SK-N-MC (cell line): ENCODE measurements around the gene SSR4.
"Not testable (repeated sequence)": the region's sequence is repeated elsewhere in the genome, so short reads cannot be mapped to it uniquely, and the experiment has no call there.

Experiments used
- DNase-seq: peaks from one replicate; pipeline ENCODE4 v3.0.0-alpha.2; 2011; ENCODE audit warnings: low read depth, low spot score
- H3K27ac ChIP-seq: fragments of 200-600 bp; sonication (generic); 2 replicates; pipeline ENCODE4 v1.5.1; 2016; ENCODE audit warnings: mixed run types
- H3K36me3 ChIP-seq: fragments of 200-600 bp; sonication (generic); 2 replicates; pipeline ENCODE4 v1.6.1; 2017; ENCODE audit warnings: antibody characterized with exemption, low read length, mixed read lengths; ENCODE audit not compliant: insufficient read depth
- H3K4me3 ChIP-seq: fragments of 200-600 bp; sonication (generic); 2 replicates; pipeline ENCODE4 v1.5.1; 2016
- H3K9ac ChIP-seq: fragments of 200-600 bp; sonication (generic); 2 replicates; pipeline ENCODE4 v1.8.0; 2017; ENCODE audit warnings: mixed run types, mixed read lengths; ENCODE audit not compliant: insufficient read length
- H3K9me3 ChIP-seq: fragments of 200-600 bp; sonication (generic); 2 replicates; pipeline ENCODE4 v1.6.1; 2017; ENCODE audit warnings: low read depth, mild to moderate bottlenecking, antibody characterized with exemption, low read length, moderate library complexity, mixed read lengths
- EZH2 ChIP-seq: fragments of 200-600 bp; sonication (generic); IDR thresholded peaks from one replicate; pipeline ENCODE4 v1.6.1; 2017; ENCODE audit warnings: antibody characterized with exemption
- FOXP2 ChIP-seq: optimal IDR thresholded peaks from 2 replicates; pipeline ENCODE3; 2011; ENCODE audit warnings: mild to moderate bottlenecking, moderate library complexity; ENCODE audit not compliant: insufficient read depth; ENCODE audit errors: extremely low read length, control extremely low read depth
- POLR2AphosphoS5 ChIP-seq: IDR thresholded peaks from 2 replicates; pipeline ENCODE4 v1.6.1; 2012; ENCODE audit warnings: mild to moderate bottlenecking, low read depth, low read length, borderline replicate concordance

SSR4 gene

DNA sequence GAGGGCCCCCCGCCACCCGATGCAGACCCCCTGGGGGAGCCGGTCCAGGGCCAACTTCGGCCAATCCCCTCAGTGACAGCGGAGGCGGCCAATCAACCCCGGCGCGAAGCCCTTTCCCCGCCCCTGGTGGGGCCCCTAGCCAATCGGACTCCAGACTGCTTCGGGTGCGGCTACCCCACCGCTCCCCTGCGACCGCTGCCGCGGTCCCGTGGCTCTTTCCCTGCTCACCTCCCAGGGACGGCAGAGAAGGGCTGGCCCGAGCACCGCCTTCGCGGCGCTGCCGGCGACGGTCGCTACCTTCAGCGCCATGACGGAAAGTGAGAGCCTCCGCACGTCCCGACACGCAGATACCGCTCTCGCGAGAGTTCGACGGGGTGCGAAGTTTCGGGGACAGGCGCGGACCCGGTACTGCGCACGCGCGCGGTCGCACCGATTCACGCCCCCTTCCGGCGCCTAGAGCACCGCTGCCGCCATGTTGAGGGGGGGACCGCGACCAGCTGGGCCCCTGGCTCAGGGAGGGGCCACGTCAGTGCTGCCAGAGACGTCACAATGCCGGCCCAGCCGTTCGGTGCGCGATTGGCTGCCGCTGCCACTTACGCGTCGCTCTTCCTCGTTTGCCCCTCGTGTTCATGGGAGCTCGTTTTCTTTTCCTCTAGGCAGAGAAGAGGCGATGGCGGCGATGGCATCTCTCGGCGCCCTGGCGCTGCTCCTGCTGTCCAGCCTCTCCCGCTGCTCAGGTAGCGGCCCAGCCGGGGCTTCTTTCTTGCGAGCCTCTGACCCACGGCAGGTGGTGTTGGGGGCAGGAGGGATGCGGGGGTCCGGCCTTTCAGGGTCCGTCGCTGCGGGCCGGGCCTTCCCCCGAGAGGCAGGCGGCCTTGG is at the start of gene SSR4, which contains the start of gene IDH3G:
SSR4 (plus strand) TSS at position 651 of the 879 bp plus-strand sequence; CDS start at position 671, 20 bp downstream.
IDH3G (minus strand) TSS at position 358 of the 879 bp plus-strand sequence; CDS start at position 309, 49 bp downstream.
- H3K36me3 ChIP-seq: no peaks in the 10 kb centered on the region; the same call in 1 of the 2 replicates
- peak within 1 kb of the TSS; percentile 81 for H3K27ac ChIP-seq
- peak; percentile 48 for TF ChIP-seq FOXP2
- peak; percentile 84 for TF ChIP-seq POLR2AphosphoS5
- no peak for TF ChIP-seq EZH2
- H3K9me3 ChIP-seq: no peaks in the 10 kb centered on the region
- peak within 1 kb of the TSS; percentile 85 for H3K4me3 ChIP-seq
- peak; percentile 68 for DNase-seq
- peak within 1 kb of the TSS; percentile 92 for H3K9ac ChIP-seq

DNA sequence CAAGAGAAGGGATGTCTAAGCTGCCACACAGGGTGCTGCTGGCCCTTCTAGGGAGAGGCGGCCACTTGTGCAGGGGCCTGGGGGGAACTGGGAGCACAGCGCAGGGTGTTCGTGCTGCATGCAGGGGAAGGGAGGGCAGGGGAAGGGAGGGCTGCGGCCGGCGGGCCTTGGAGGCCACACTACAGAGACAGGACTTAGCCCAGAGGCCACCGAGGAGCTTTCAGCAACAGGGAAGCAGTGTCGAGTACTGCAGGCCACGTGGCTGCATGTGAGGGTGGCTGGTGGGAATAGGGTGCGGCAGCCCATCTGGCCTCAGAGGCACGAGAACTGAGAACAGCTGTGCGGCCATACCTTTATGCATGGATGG is 49.4 kb upstream of the SSR4 start:
- H3K9me3 ChIP-seq, H3K9ac ChIP-seq, H3K36me3 ChIP-seq, H3K4me3 ChIP-seq, H3K27ac ChIP-seq, DNase-seq: not testable (repeated sequence)

DNA sequence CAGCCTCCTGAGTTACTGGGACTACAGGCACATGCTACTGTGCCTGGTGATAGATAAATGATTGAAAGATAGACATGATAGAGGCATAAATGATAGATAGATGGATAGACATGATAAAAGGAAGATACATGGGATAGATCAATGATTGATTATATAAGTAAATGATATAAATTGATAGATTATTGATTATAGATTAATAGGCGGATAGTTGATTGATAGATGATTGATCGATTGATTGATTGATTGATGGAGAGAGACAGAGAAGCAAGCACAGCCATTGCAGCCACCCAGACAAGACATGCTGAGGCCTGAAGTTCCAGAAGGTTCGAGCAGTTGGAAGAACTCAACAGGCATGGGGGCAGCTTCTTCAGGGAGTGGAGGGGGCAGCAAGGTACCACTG is 48.1 kb upstream of the SSR4 start:
- DNase-seq: no peak
- Histone ChIP-seq H3K4me3 (no peak overlapping the region), H3K9me3 (no peaks in the 10 kb centered on the region), H3K36me3 (no peaks in the 10 kb centered on the region), H3K27ac (no peak overlapping the region), H3K9ac (no peak overlapping the region)
- TF ChIP-seq POLR2AphosphoS5 (no peak), FOXP2 (no peak), EZH2 (no peak)

DNA sequence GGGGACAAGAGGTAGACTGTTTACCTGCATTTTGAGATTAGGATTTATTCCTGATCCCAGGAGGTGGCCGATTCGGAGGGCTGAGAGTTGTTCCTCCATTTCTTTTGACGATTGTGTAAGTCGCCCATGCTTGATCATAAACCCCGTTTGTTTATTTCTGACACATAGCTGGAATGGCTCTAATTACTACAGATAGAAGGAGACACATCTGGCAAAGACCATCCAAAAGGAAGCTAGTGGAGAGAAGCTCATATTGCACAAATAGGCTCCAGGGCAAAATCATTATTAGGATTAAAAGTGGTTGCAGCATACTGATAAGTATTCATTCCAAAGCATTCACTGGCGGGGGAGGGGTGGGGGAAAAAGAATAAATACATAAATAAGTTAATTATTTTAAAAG is 47.5 kb upstream of the SSR4 start:
- H3K9ac ChIP-seq, H3K9me3 ChIP-seq, H3K4me3 ChIP-seq, H3K27ac ChIP-seq, DNase-seq, H3K36me3 ChIP-seq: not testable (repeated sequence)

DNA sequence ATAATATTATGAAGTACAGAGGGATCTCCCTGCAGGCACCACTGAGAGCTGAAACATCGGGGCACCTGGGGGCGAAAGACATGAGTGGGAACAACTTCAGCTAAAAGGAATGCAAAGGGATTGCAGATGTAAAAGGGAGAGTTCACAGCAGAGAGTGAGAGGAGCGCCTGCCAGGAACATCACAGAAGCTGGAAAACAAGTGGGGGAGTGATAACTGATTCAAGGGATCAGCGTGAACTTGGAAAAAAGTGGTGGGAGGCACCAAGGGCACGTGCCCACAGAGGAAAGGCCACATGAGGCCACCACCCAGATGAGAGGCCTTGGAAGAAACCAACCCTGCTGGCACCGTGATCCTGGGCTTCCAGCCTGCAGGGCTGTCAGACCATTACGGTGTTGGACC is 45.5 kb upstream of the SSR4 start:
- H3K4me3 ChIP-seq, H3K9ac ChIP-seq, H3K27ac ChIP-seq, H3K9me3 ChIP-seq, H3K36me3 ChIP-seq, DNase-seq: not testable (repeated sequence)

DNA sequence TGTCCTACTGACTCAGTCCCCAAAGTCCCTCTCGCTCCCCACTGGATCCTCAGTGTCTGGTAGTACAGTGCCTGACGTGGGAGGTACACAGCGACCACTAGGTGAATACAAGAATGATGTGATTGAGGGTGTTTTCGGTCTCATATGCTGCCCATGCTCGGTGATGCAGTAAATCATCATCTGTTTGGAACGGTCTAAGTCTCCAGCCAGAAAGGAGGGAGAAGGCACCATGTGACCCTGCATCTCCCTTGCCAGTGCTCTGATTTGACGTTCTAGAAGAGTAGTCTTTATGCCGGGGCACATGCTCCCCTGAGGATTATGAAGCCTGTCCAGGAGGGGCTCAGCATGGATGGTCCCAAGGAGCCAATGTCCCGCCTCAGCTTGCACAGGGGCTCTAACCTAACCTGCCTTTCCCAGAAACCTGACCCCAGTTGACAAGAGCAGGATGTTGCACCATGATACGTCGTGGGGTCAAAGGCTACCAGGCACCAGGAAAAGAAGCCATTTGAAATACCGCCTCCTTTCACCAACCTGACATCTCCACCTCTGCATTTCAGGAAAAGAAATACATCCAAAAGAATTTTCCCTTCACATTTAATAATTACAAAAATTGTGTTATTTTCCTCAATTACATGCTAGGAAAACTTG is 44.2 kb upstream of the SSR4 start:
- no peak overlapping the region for H3K4me3 ChIP-seq
- DNase-seq: no peak

DNA sequence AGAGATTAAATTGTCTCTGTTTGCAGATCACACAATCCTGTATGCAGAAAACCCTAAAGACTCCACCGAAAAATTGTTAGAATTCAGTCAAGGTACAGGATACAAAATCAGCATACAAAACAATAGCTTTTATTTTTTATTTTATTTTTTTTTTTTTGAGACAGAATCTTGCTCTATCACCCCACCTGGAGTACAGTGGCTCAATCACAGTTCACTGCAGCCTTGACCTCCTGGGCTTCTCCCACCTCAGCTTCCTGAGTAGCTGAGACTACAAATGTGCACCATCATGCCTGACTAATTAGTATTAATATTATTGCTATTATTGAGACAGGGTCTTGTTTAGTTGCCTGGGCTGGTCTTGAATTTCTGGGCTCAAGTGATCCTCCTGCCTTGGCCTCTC is 39.3 kb upstream of the SSR4 start:
- Histone ChIP-seq H3K36me3 (no peaks in the 10 kb centered on the region), H3K9ac (no peak overlapping the region), H3K9me3 (no peaks in the 10 kb centered on the region), H3K27ac (no peak overlapping the region), H3K4me3 (no peak overlapping the region)
- TF ChIP-seq POLR2AphosphoS5 (no peak), FOXP2 (no peak), EZH2 (no peak)
- DNase-seq: no peak

More for the DNA sequence above, 44.2 kb upstream of the SSR4 start:
- H3K36me3 ChIP-seq: no peaks in the 10 kb centered on the region
- H3K9me3 ChIP-seq: no peaks in the 10 kb centered on the region
- H3K9ac ChIP-seq: no peak overlapping the region
- TF ChIP-seq FOXP2 (no peak), EZH2 (no peak), POLR2AphosphoS5 (no peak)
- no peak overlapping the region for H3K27ac ChIP-seq

DNA sequence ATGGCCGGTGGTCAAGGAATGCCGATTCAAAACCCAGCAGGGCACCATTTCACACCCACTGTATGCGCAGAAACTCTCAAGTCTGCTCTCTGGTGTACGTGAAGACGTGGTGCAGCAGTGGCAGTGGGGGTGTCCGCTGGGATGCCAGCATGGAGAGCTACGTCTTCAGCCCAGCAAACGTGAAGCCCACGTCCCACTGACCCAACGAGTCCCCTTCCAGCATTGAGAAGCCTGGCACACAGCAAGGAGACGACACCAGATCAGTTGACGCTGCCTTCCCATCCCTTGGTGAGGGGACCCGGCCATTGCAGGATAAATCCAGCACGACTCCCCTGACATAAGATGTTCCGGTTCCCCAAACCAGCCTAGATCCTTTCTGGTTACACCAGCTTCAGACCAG is 32.6 kb upstream of the SSR4 start:
- no peak for DNase-seq
- H3K9me3 ChIP-seq: no peaks in the 10 kb centered on the region
- H3K27ac ChIP-seq: no peak overlapping the region
- H3K9ac ChIP-seq: no peak overlapping the region
- TF ChIP-seq POLR2AphosphoS5 (no peak), EZH2 (no peak), FOXP2 (no peak)
- no peak overlapping the region for H3K4me3 ChIP-seq
- H3K36me3 ChIP-seq: no peaks in the 10 kb centered on the region

DNA sequence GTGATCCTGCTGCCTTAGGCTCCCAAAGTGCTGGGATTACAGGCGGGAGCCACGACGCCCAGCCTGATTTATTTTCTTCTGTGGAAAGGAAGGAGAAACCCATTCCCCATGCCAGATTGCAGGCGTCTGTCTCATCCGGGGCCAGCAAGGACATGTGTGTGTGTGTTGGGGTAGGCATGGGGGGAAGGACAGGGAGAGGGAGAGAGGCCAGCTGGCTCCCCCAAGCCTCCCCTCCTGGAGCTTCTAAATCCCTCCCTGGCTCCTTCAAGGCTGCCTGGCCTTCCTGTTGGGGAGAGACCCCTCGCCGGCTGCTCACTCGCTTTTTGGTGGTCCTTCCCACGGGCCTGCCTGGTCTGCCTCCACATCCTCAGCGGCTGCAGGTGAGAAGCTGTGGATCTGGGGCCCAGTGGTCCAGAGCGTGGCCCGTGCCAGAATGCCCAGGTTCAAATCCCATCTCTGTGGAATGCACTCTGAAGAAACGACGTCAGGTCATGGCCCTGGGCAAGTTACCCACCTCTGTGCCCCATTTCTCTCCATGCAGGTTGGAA is 31.8 kb upstream of the SSR4 start:
- no peaks in the 10 kb centered on the region for H3K36me3 ChIP-seq
- no peak overlapping the region for H3K4me3 ChIP-seq
- no peak overlapping the region for H3K27ac ChIP-seq
- H3K9ac ChIP-seq: no peak overlapping the region
- DNase-seq: no peak
- H3K9me3 ChIP-seq: no peaks in the 10 kb centered on the region
- TF ChIP-seq EZH2: no peak
